Fibroblast of lung (primary cell): ENCODE results near the gene CYGB. TPM values are rescaled to one million over a fixed set of nuclear protein-coding genes. Genes with fewer than 3 reads are reported as not detected.

ENCODE experiments used
- DNase-seq, 2 donors: peaks; one replicate each; pipeline versions ENCODE4 v3.0.0 to v3.0.0-alpha.2; 2010; ENCODE audit warnings: low read depth in 2 of 2
- H2AFZ ChIP-seq: 2 replicates; pipeline ENCODE4 v1.5.1; 2012; ENCODE audit warnings: low read length, control low read depth, inconsistent platforms
- H3K27ac ChIP-seq: 2 replicates; pipeline ENCODE4 v1.5.1; 2011; ENCODE audit warnings: low read length, control low read depth; ENCODE audit not compliant: insufficient read depth
- H3K27me3 ChIP-seq: 2 replicates; pipeline ENCODE4 v1.5.1; 2011; ENCODE audit warnings: mild to moderate bottlenecking, low read length; ENCODE audit not compliant: control insufficient read depth, insufficient read depth
- H3K36me3 ChIP-seq: 2 replicates; pipeline ENCODE4 v1.5.1; 2011; ENCODE audit warnings: low read length; ENCODE audit not compliant: control insufficient read depth, insufficient read depth
- H3K4me1 ChIP-seq: 2 replicates; pipeline ENCODE4 v1.5.1; 2011; ENCODE audit warnings: low read length; ENCODE audit not compliant: control insufficient read depth, insufficient read depth; ENCODE audit errors: extremely low read depth
- H3K4me2 ChIP-seq: 2 replicates; pipeline ENCODE4 v1.5.1; 2011; ENCODE audit warnings: low read length, control low read depth; ENCODE audit not compliant: insufficient read depth; ENCODE audit errors: extremely low read depth
- H3K4me3 ChIP-seq, 4 experiments: fragments of 200-600 bp in 1 of 4; sonication (generic) in 1 of 4; replicated peaks in 1 of 4; 2 replicates each; pipeline ENCODE4 v1.5.1; 2011 to 2016; ENCODE audit warnings: low read length in 4 of 4, low read depth in 3 of 4, mild to moderate bottlenecking in 3 of 4, control low read depth in 2 of 4, inconsistent platforms in 1 of 4, mixed read lengths in 1 of 4; ENCODE audit not compliant: insufficient read depth in 1 of 4; ENCODE audit errors: control extremely low read depth in 1 of 4
- H3K79me2 ChIP-seq: 2 replicates; pipeline ENCODE4 v1.5.1; 2012; ENCODE audit warnings: mild to moderate bottlenecking, low read length, inconsistent platforms; ENCODE audit not compliant: control insufficient read depth, insufficient read depth
- H3K9ac ChIP-seq: 2 replicates; pipeline ENCODE4 v1.5.1; 2011; ENCODE audit warnings: mild to moderate bottlenecking, low read length, control low read depth; ENCODE audit not compliant: insufficient read depth
- H3K9me3 ChIP-seq: 2 replicates; pipeline ENCODE4 v1.5.1; 2012; ENCODE audit warnings: low read depth, low read length; ENCODE audit not compliant: control insufficient read depth, insufficient read depth
- H4K20me1 ChIP-seq: 2 replicates; pipeline ENCODE4 v1.5.1; 2011; ENCODE audit warnings: low read length; ENCODE audit not compliant: control insufficient read depth, insufficient read depth; ENCODE audit errors: extremely low read depth
- EZH2 ChIP-seq: IDR thresholded peaks from 2 replicates; pipeline ENCODE4 v1.5.1; 2012; ENCODE audit warnings: low read length, control low read depth, mild to moderate bottlenecking; ENCODE audit errors: missing control alignments
- polyA plus RNA-seq, 2 donors: library from polyadenylated mRNA; depleted of rRNA in 1 of 2; stranded (reverse) in 1 of 2; unstranded in 1 of 2; fragments of >200 nt; gene quantifications; 2 replicates each; pipeline ENCODE4 v1.2.1, GENCODE V29; 2011 to 2012; ENCODE audit warnings: missing spikeins in 1 of 2
- total RNA-seq: library from RNA; depleted of rRNA; stranded (reverse); fragments of >200 nt; gene quantifications from 2 replicates; pipeline ENCODE4 v1.2.1, GENCODE V29; 2014
- TF ChIP-seq, protein P1 (sequence below), 2 donors: IDR thresholded peaks in 1 of 2; conservative IDR thresholded peaks in 1 of 2; 1 replicate in 1 of 2; 2 replicates in 1 of 2; pipeline ENCODE4 v1.5.1; 2011 to 2012; ENCODE audit warnings: low read length in 2 of 2, control low read depth in 1 of 2, inconsistent platforms in 1 of 2, low read depth in 1 of 2, mild to moderate bottlenecking in 1 of 2

Gene CYGB
- total and polyA plus RNA-seq, 2 donors (not counting 1 experiment from before 2014, with no cell fraction given): 10.0 to 12.4 TPM

DNA sequence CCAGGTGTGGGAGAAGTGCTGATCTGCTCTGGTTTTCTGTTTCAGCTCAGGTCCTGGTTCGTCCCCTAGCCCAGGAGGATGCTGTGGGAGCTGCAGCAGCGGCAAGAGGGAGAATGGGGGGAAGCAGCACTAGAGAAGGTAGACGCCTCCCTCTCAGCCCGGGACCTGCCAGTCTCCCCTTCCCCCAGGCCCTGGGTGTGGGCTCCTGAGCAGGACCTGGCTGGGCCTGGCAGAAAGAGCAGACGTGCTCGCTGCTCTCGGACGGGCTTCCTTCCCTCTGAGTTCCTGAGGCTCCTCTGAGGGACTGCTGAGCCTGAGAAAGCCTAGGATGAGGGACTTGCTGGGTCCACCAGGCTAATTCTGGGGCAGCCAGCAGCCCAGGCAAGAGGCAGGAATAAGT, 5.5 kb upstream of the CYGB start:
- no peak for DNase-seq
- Histone ChIP-seq H4K20me1 (no peaks in the 10 kb centered on the region), H3K4me3 (no peak overlapping the region), H3K4me1 (peaks cover 36% of the 10 kb centered on the region), H3K79me2 (no peaks in the 10 kb centered on the region), H3K36me3 (no peaks in the 10 kb centered on the region), H3K27me3 (no peaks in the 10 kb centered on the region), H3K4me2 (no peak overlapping the region), H3K9me3 (no peaks in the 10 kb centered on the region), H3K9ac (no peak overlapping the region), H3K27ac (no peak overlapping the region), H2AFZ (no peak overlapping the region)
- TF ChIP-seq, protein P1, sequence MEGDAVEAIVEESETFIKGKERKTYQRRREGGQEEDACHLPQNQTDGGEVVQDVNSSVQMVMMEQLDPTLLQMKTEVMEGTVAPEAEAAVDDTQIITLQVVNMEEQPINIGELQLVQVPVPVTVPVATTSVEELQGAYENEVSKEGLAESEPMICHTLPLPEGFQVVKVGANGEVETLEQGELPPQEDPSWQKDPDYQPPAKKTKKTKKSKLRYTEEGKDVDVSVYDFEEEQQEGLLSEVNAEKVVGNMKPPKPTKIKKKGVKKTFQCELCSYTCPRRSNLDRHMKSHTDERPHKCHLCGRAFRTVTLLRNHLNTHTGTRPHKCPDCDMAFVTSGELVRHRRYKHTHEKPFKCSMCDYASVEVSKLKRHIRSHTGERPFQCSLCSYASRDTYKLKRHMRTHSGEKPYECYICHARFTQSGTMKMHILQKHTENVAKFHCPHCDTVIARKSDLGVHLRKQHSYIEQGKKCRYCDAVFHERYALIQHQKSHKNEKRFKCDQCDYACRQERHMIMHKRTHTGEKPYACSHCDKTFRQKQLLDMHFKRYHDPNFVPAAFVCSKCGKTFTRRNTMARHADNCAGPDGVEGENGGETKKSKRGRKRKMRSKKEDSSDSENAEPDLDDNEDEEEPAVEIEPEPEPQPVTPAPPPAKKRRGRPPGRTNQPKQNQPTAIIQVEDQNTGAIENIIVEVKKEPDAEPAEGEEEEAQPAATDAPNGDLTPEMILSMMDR (conservative IDR thresholded peaks at IDR 0.05 in 1 of 2, IDR thresholded peaks at IDR 0.05 in 1 of 2; ENCODE audit: low read depth in 1 of 2, low read length in 2 of 2): no peak

DNA sequence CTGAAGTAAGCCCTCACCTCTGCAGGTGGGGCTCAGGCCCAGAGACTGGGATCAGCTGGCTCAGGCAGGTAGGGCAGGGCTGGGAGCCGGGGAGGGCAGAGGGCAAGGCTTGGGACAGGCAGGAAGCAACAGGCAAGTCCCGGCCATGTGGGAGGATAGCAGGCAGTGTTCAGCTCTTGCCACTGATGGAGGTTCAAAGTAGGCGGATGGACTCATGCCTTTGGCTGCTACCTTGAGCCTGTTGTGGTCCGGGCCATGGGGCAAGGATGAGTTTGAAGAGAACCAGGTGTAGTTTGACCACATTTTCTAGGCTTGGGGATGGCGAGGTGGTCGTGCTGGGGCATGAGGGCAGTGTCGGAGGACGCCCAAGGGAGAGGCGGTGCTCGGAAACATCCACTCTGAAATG, 5.1 kb upstream of the CYGB start:
- Histone ChIP-seq H2AFZ (no peak overlapping the region), H3K4me3 (no peak overlapping the region), H3K36me3 (no peaks in the 10 kb centered on the region), H3K27ac (no peak overlapping the region), H3K9ac (no peak overlapping the region), H3K4me1 (peaks cover 36% of the 10 kb centered on the region), H4K20me1 (no peaks in the 10 kb centered on the region), H3K79me2 (no peaks in the 10 kb centered on the region), H3K4me2 (no peak overlapping the region), H3K27me3 (no peaks in the 10 kb centered on the region), H3K9me3 (no peaks in the 10 kb centered on the region)
- TF ChIP-seq EZH2: no peak
- no peak for DNase-seq

DNA sequence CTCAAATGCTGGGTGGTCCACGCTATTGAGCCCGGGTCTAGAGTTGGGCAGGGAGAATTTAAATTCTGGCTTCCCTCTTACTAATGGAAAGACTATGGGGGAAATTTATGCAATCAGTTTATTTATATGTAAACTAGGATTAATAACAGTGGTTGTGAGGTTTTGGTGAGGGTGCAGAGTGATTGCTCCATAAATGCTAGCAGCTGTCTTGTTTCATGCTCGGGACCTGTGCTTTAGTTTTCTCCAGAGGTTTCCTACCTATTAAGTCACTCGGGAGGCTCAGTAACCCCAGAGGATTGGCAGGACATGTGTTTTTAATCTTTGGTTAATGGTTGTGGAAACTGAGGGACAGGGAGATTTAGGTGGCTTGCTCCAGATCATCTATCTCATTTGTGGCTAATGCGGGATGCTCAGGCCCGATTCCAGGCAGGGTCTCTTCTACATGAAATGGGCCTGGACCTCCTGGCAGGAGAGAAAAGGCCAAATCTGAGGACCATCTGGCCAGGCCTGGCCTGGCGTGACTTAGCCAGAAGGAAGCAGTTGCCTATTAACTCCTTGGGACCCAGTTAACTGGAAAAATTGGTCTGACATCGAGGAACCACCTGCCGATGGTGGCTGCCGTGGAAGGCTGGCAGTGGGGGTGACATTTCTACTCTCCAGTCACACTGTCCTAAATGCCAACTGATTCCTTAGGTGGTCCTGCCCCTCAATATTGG, 4.4 kb upstream of the CYGB start:
- H3K4me1 ChIP-seq: peaks cover 34% of the 10 kb centered on the region
- TF ChIP-seq, protein P1 (conservative IDR thresholded peaks at IDR 0.05 in 1 of 2, IDR thresholded peaks at IDR 0.05 in 1 of 2; ENCODE audit: low read depth in 1 of 2, low read length in 2 of 2): no peak
- TF ChIP-seq EZH2: no peak
- H3K36me3 ChIP-seq: no peaks in the 10 kb centered on the region
- no peak overlapping the region for H3K4me3 ChIP-seq
- no peak for DNase-seq
- H3K27ac ChIP-seq: no peak overlapping the region
- H2AFZ ChIP-seq: no peak overlapping the region
- no peaks in the 10 kb centered on the region for H3K9me3 ChIP-seq
- no peaks in the 10 kb centered on the region for H3K27me3 ChIP-seq
- H4K20me1 ChIP-seq: no peaks in the 10 kb centered on the region
- H3K9ac ChIP-seq: no peak overlapping the region
- no peaks in the 10 kb centered on the region for H3K79me2 ChIP-seq
- no peak overlapping the region for H3K4me2 ChIP-seq
